LNCAP (cell line): ENCODE measurements around the gene PPP6R1.

Experiments used
- TF ChIP-seq, protein P1 (sequence below): fragments of 450-650 bp; IDR thresholded peaks from 2 replicates; pipeline ENCODE4 v1.5.1; 2017; ENCODE audit warnings: mild to moderate bottlenecking

The PPP6R1 gene

DNA sequence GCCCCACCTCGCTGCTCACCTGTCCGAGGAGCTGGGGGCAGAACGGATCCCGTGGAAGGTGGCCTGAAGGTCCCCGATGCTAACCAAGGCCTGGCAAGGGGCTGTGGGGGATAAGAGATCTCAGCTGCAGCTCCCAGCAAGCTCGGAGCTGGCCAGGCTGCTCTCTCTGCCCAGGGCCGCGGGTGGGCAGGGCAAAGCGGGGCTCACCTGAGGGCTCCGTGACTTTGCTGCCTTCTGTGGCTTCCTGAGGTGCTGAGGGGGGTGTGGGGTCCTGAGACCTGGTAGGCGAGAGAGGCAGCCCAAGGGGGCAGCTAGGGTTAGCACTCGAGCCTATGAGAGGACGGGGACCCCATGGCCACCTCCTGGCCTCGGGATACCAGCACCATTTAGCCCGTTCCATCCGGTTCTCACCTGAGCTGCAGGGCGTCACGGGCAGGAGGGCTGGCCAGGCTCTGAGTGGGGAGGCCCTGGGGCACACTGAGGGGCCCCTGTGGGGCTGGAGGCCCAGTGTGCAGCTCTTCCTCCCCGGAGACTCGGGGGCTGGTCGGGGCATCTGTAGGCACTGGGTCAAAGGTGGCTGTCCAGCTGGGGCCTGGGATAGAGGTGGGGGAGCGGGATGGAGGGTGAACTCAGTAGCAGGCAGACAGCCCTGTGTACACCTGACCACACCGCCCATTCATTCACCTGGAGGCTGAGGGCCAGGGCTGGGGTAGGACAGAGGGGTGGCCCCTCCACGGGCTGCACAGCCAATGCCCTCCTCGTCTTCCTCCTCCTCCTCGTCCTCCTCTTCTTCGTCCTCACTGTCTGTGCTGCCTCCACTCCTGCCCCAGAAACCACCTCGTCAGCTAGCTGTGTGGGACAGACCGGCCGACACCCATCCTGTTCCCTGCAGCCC, 27.2 kb downstream of the PPP6R1 start:
- TF ChIP-seq, protein P1, sequence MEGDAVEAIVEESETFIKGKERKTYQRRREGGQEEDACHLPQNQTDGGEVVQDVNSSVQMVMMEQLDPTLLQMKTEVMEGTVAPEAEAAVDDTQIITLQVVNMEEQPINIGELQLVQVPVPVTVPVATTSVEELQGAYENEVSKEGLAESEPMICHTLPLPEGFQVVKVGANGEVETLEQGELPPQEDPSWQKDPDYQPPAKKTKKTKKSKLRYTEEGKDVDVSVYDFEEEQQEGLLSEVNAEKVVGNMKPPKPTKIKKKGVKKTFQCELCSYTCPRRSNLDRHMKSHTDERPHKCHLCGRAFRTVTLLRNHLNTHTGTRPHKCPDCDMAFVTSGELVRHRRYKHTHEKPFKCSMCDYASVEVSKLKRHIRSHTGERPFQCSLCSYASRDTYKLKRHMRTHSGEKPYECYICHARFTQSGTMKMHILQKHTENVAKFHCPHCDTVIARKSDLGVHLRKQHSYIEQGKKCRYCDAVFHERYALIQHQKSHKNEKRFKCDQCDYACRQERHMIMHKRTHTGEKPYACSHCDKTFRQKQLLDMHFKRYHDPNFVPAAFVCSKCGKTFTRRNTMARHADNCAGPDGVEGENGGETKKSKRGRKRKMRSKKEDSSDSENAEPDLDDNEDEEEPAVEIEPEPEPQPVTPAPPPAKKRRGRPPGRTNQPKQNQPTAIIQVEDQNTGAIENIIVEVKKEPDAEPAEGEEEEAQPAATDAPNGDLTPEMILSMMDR, result no peak

DNA sequence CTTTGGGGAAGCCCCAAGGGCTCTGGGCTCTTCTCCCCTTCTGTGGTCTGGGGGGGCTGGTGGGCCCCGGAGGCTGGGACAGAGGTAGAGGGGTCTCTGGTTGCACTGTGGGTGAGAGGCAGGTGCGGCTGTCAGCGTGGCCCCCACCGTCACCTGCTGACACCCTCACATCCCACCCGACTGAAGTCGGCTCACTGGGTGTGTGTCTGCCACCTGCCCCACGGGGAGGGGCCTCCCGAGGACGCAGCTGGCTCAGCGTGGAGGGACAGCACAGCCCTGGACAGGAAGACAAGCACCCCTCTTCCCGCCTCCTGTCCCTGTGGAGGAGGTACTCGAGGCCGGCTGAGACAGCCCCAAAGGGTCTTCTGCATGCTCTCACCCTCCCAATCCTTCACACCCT, 28.0 kb downstream of the PPP6R1 start:
- TF ChIP-seq, protein P1, result no peak

DNA sequence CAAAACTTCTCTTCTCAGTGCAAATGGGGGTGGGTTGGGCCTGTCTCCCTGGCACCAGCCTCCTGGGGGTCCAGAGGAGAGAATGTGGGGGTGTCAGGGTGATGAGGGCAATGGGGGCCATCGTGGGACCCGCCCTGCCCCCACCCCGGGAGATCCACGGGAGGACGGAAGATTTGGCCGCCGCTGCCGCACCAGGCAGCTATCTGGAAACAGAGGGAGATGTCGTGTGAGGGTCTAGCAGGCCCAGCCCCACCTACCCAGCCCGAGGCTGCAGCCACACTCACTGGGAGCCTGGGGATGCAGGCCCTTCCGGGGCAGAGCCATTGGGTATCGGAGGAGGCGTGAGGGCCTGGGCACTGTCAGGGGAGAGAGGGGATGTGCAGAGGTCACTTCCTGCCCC, 28.5 kb downstream of the PPP6R1 start:
- TF ChIP-seq, protein P1, result no peak

DNA sequence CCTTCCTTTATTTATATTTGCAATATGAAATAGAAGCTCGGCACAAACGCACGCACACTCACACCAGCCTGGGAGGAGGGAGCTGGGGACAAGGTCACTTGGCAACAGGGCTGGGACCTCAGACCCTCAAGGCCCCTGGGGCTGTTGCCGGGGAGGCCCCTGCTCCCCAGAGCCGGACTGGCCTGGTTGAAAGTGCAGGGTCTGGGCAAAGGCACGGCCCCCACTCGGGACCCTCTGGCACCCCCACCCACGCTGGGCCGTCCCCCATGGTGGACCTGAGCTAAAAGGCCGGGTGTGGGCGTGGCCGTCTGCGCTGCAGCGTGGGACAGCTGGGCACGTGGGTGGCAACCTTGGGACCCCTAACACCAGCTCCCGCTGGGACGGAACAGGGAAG, 29.0 kb downstream of the PPP6R1 start:
- TF ChIP-seq, protein P1, result no peak

DNA sequence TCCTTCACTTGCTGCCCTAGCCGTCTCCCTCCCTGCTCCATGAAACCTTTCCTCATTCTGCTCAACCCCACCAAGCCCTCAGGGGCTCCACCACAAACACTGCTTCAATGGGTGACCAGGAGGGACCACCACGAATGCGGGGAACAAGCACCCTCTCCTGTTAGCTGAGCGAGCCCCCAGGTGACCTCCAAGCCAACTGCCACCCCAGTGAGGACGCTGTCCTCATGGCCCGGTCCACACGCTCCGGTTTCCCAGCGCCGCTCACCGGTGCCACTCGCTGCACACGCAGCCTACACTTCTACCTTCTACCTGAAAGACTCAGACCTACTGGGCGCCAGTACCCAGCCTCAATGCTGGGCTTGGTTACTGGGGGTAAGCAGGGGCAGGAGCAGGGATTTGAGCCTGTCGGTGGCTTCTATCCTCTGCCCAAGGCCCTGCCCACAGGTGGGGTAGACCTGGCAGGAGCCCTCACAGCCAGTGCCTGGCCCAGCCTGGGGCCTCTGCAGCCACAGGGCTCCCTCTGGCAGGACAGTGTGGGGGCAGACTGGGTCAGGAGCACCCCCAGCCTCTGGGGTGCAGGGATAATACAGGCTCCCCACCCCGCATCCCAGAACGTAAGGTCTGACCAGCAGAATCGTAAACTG, 29.6 kb downstream of the PPP6R1 start:
- TF ChIP-seq, protein P1, result no peak

DNA sequence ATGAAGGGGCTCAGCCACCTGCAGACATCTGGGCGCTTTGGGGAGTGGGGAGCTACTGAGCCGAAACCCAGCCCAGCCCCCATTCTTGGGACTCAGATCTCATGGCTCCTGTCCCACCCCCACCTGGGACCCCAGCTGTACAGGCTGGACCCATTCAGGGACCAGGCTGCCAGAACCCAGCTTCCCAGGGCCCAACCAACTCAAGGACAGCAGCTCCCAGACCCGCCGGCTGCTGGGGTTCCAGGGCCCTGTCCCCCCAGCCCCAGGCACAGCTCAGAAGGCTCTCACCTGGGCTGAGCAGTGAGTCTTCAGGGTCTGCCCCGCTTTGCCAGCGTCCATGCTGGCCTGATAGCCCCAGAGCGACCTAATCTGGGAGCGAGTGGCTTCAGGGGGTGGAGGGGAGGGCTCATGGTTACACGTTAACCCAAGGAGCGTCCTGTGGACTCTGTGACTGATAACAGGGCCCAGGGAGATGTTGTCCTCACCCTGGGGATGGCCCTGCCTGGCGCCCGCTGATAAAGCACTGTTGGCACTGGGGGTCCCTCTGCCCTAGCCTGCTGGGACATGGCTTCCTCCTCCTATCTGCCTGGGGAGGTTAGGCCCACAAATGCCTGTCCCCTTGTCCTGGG, 30.3 kb downstream of the PPP6R1 start, which contains the start of gene TMEM86B:
Gene TMEM86B, minus strand, starts transcription at position 361 of the 629 bp plus-strand sequence. Its CDS starts 22 bp downstream, at position 339.
- TF ChIP-seq, protein P1, result no peak

DNA sequence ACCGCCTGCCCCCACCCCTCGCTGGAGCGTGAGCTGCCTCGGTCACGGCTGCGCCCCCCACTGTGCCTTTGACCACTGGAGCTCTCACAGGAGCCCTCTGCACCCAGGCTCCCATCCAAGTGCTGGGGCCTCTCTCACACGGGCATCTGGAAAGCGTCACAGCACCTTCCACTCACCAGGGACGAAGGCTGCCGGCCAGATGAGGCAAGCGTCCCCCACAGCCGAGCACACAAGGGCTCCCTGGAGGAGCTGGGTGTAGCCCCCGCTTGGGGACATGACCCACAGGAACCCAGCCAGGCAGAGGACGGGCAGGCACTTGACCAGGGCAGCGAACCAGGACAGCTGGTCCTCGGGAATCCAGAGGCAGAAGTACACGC, 30.8 kb downstream of the PPP6R1 start:
- TF ChIP-seq, protein P1, result no peak
